Body of pancreas (tissue), 4 donors: ENCODE results near the gene ODAPH. TPM values are rescaled to one million over a fixed set of nuclear protein-coding genes. Genes with fewer than 3 reads are reported as not detected.

Experiments used
- ATAC-seq: fragments of 150-250 bp; one replicate; pipeline ENCODE4 v1.9.1; 2016
- DNase-seq, 4 donors: peaks; one replicate each; pipeline ENCODE4 v3.0.0-alpha.2; 2019
- H3K27ac ChIP-seq, 4 donors: fragments of 200-600 bp; sonication (generic); 1 replicate in 3 of 4; 2 replicates in 1 of 4; pipeline versions ENCODE4 v1.5.1 to v1.6.1; 2016 to 2019; ENCODE audit warnings: mild to moderate bottlenecking in 1 of 4, mixed read lengths in 1 of 4, moderate library complexity in 1 of 4
- H3K27me3 ChIP-seq, 2 donors: fragments of 200-600 bp; sonication (generic); one replicate each; pipeline ENCODE4 v1.6.0; 2016; ENCODE audit warnings: mild to moderate bottlenecking in 1 of 2
- H3K36me3 ChIP-seq, 2 donors: fragments of 200-600 bp; sonication (generic); replicated peaks in 1 of 2; 2 replicates each; pipeline ENCODE4 v1.5.1; 2016; ENCODE audit warnings: low read depth in 2 of 2; ENCODE audit not compliant: insufficient read depth in 1 of 2
- H3K4me1 ChIP-seq: fragments of 200-600 bp; sonication (generic); one replicate; pipeline ENCODE4 v1.6.0; 2016
- H3K4me3 ChIP-seq, 2 donors: fragments of 200-600 bp; sonication (generic); 1 replicate in 1 of 2; 2 replicates in 1 of 2; pipeline ENCODE4 v1.5.1; 2016 to 2019
- H3K9me3 ChIP-seq, 3 donors: fragments of 200-600 bp; sonication (generic); 1 replicate in 2 of 3; 2 replicates in 1 of 3; pipeline ENCODE4 v1.5.1; 2016
- CTCF ChIP-seq, 7 experiments: fragments of 450-650 bp in 4 of 7; fragments of 200-600 bp in 3 of 7; sonication (generic) in 3 of 7; IDR thresholded peaks; one replicate each; pipeline ENCODE4 v1.5.1; 2016 to 2019; ENCODE audit warnings: antibody characterized with exemption in 7 of 7
- POLR2A ChIP-seq, 3 donors: fragments of 450-650 bp; IDR thresholded peaks; one replicate each; pipeline ENCODE4 v1.6.1; 2016; ENCODE audit warnings: antibody characterized with exemption in 3 of 3, mild to moderate bottlenecking in 2 of 3
- WGBS, 2 donors: methylation state at CpG; one replicate each; pipeline ENCODE4 v1.1.5; 2017; 5-methylcytosine and 5-hydroxymethylcytosine counted together
- intact Hi-C: fragments of 100-400 bp; cut with DNase I; formaldehyde crosslinking; loops from one replicate; pipeline ENCODE4 v1.15.1; 2023
- total RNA-seq, 2 donors: library from RNA; depleted of rRNA; stranded (reverse); fragments of >200 nt; gene quantifications; one replicate each; pipeline ENCODE4 v1.1.0, GENCODE V29; 2016

ODAPH gene
- total RNA-seq, 2 donors from 2014 or later: not detected

- H3K9me3 ChIP-seq: no peaks in the 10 kb centered on the region
- no peaks in the 10 kb centered on the region for H3K4me1 ChIP-seq
- H3K27ac ChIP-seq: no peak overlapping the region
- 67 to 77% methylated on average over 3 of the region's 3 CpGs for WGBS, 2 donors
- intact Hi-C loops: no loop called here
- DNase-seq (no peak), ATAC-seq (no peak)
- H3K36me3 ChIP-seq: no peaks in the 10 kb centered on the region
- no peaks in the 10 kb centered on the region for H3K27me3 ChIP-seq
- H3K4me3 ChIP-seq: no peak overlapping the region
- TF ChIP-seq POLR2A (IDR thresholded peaks at IDR 0.05) (no peak), CTCF (IDR thresholded peaks at IDR 0.05) (no peak)
These were observed 40.2 kb downstream of the ODAPH start for GRCh38 chr4:75596061-75596460.

GRCh38 chr4:75598390-75598789 is 42.5 kb downstream of the ODAPH start:
- Histone ChIP-seq H3K4me1 (no peaks in the 10 kb centered on the region), H3K9me3 (no peaks in the 10 kb centered on the region), H3K36me3 (no peaks in the 10 kb centered on the region), H3K27ac (no peak overlapping the region), H3K4me3 (no peak overlapping the region), H3K27me3 (no peaks in the 10 kb centered on the region)
- DNase-seq: no peak
- intact Hi-C loops: no loop called here
- WGBS, 2 donors: 77 to 84% methylated on average over 3 of the region's 3 CpGs
- TF ChIP-seq POLR2A (IDR thresholded peaks at IDR 0.05): no peak
- TF ChIP-seq CTCF (IDR thresholded peaks at IDR 0.05): no peak
- no peak for ATAC-seq

- intact Hi-C loops: no loop called here
- ATAC-seq (no peak), DNase-seq (no peak)
- 78 to 86% methylated on average over 4 of the region's 4 CpGs for WGBS, 2 donors
- Histone ChIP-seq H3K27me3 (no peaks in the 10 kb centered on the region), H3K4me3 (no peak overlapping the region), H3K4me1 (no peaks in the 10 kb centered on the region), H3K9me3 (no peaks in the 10 kb centered on the region), H3K36me3 (no peaks in the 10 kb centered on the region), H3K27ac (no peak overlapping the region)
- TF ChIP-seq POLR2A (IDR thresholded peaks at IDR 0.05) (no peak), CTCF (IDR thresholded peaks at IDR 0.05) (no peak)
These were observed 43.8 kb downstream of the ODAPH start for GRCh38 chr4:75599647-75600046.

GRCh38 chr4:75605928-75606327 is 50.1 kb downstream of the ODAPH start:
- ATAC-seq: no peak
- Histone ChIP-seq H3K9me3 (no peaks in the 10 kb centered on the region), H3K4me3 (no peak overlapping the region), H3K27me3 (no peaks in the 10 kb centered on the region), H3K4me1 (no peaks in the 10 kb centered on the region), H3K27ac (no peak overlapping the region), H3K36me3 (no peaks in the 10 kb centered on the region)
- WGBS, 2 donors: 77 to 87% methylated on average over 4 of the region's 4 CpGs
- intact Hi-C loops: no loop called here
- TF ChIP-seq CTCF (IDR thresholded peaks at IDR 0.05): no peak
- no peak for TF ChIP-seq POLR2A (IDR thresholded peaks at IDR 0.05)
- no peak for DNase-seq

- Histone ChIP-seq H3K27me3 (no peaks in the 10 kb centered on the region), H3K4me3 (no peak overlapping the region), H3K36me3 (no peaks in the 10 kb centered on the region), H3K4me1 (no peaks in the 10 kb centered on the region), H3K27ac (no peak overlapping the region), H3K9me3 (no peaks in the 10 kb centered on the region)
- DNase-seq: no peak
- intact Hi-C loops: no loop called here
- TF ChIP-seq POLR2A (IDR thresholded peaks at IDR 0.05): no peak
- TF ChIP-seq CTCF (IDR thresholded peaks at IDR 0.05): no peak
- ATAC-seq: no peak
- WGBS, 2 donors: 100% methylated on average over 1 of the region's 1 CpG
These were observed 56.4 kb downstream of the ODAPH start for GRCh38 chr4:75612306-75612705.

Other genes starting within 250 kb of the ODAPH start
- gene RCHY1, start 41.7 kb upstream of the ODAPH start, total RNA-seq: 10 to 100 TPM; 20.0 to 22.4 TPM
- gene THAP6, start 41.6 kb upstream of the ODAPH start, total RNA-seq: 10 to 100 TPM; 15.8 to 21.8 TPM
- gene CDKL2, start 74.5 kb downstream of the ODAPH start, total RNA-seq: 1 to 10 TPM; 1.6 to 4.6 TPM
- 10 to 100 TPM; 29.7 to 65.6 TPM for gene G3BP2, start 117.3 kb downstream of the ODAPH start, total RNA-seq
- gene USO1, start 168.5 kb downstream of the ODAPH start, total RNA-seq: 10 to 100 TPM; 57.6 to 89.7 TPM